Esophagus squamous epithelium (tissue), 5 donors: ENCODE measurements around the gene ITFG1. TPM values are rescaled to one million over a fixed set of nuclear protein-coding genes. Genes with fewer than 3 reads are reported as not detected.

Experiments
- DNase-seq: peaks from one replicate; lab custom pipeline; 2025; lab: John Stamatoyannopoulos, UW
- H3K27ac ChIP-seq, 4 donors: fragments of 200-600 bp; sonication (generic); one replicate each; pipeline ENCODE4 v1.5.1; 2016 to 2019; ENCODE audit warnings: mild to moderate bottlenecking in 1 of 4
- H3K27me3 ChIP-seq, 4 donors: fragments of 200-600 bp; sonication (generic); 1 replicate in 3 of 4; 2 replicates in 1 of 4; pipeline versions ENCODE4 v1.5.1 to v1.6.0; 2017 to 2021; ENCODE audit warnings: antibody characterized with exemption in 1 of 4
- H3K36me3 ChIP-seq, 3 donors: fragments of 200-600 bp; sonication (generic); one replicate each; pipeline ENCODE4 v1.5.1; 2016 to 2019
- H3K4me1 ChIP-seq, 3 donors: fragments of 200-600 bp; sonication (generic); one replicate each; pipeline ENCODE4 v1.5.1; 2017 to 2019
- H3K4me3 ChIP-seq, 4 donors: fragments of 200-600 bp; sonication (generic); 1 replicate in 3 of 4; 2 replicates in 1 of 4; pipeline ENCODE4 v1.5.1; 2016 to 2019; ENCODE audit warnings: mild to moderate bottlenecking in 2 of 4, moderate library complexity in 1 of 4
- H3K9me3 ChIP-seq, 3 donors: fragments of 200-600 bp; sonication (generic); one replicate each; pipeline ENCODE4 v1.5.1; 2016 to 2019
- CTCF ChIP-seq, 6 experiments: fragments of 450-650 bp in 4 of 6; fragments of 200-600 bp in 2 of 6; sonication (generic) in 2 of 6; IDR thresholded peaks; one replicate each; pipeline ENCODE4 v1.5.1; 2016 to 2019; ENCODE audit warnings: antibody characterized with exemption in 6 of 6, mild to moderate bottlenecking in 4 of 6, moderate library complexity in 4 of 6
- POLR2A ChIP-seq, 4 donors: fragments of 450-650 bp; IDR thresholded peaks; one replicate each; pipeline ENCODE4 v1.6.1; 2017; ENCODE audit warnings: antibody characterized with exemption in 4 of 4, mild to moderate bottlenecking in 4 of 4, moderate library complexity in 3 of 4
- WGBS, 2 donors: methylation state at CpG; one replicate each; pipeline ENCODE4 v1.1.5; 2018; 5-methylcytosine and 5-hydroxymethylcytosine counted together
- intact Hi-C: fragments of 100-400 bp; cut with DNase I; formaldehyde crosslinking; loops from one replicate; pipeline ENCODE4 v1.15.0; 2022
- total RNA-seq, 4 donors: library from RNA; depleted of rRNA; stranded (reverse); fragments of >200 nt; gene quantifications; one replicate each; pipeline ENCODE4 v1.1.0, GENCODE V29; 2016
- donor health status: DM: yes; HTN: yes; CAD: no.

ITFG1 gene
- total RNA-seq, 4 donors from 2014 or later: 16.1 to 31.9 (median 26.4) TPM

- H3K27me3 ChIP-seq: no peaks in the 10 kb centered on the region
- intact Hi-C loops: no loop called here
- H3K4me3 ChIP-seq: no peak overlapping the region
- H3K36me3 ChIP-seq: peaks cover 0 to 30% (median 0%) of the 10 kb centered on the region in 3 donors
- 71 to 74% methylated on average over 8 of the region's 8 CpGs for WGBS, 2 donors
- TF ChIP-seq CTCF (IDR thresholded peaks at IDR 0.05) (no peak), POLR2A (IDR thresholded peaks at IDR 0.05) (no peak)
- H3K4me1 ChIP-seq: no peaks in the 10 kb centered on the region
- H3K9me3 ChIP-seq: no peaks in the 10 kb centered on the region
- DNase-seq: no peak
- H3K27ac ChIP-seq: no peak overlapping the region
These were observed 148.9 kb downstream of the ITFG1 start for GRCh38 chr16:47311738-47312505.

GRCh38 chr16:47310792-47311211 is 150.1 kb downstream of the ITFG1 start:
- WGBS, 2 donors: 77 to 92% methylated on average over 1 of the region's 1 CpG
- Histone ChIP-seq H3K36me3 (peaks cover 0 to 30% (median 0%) of the 10 kb centered on the region in 3 donors), H3K9me3 (no peaks in the 10 kb centered on the region), H3K4me1 (no peaks in the 10 kb centered on the region), H3K4me3 (no peak overlapping the region), H3K27me3 (no peaks in the 10 kb centered on the region), H3K27ac (no peak overlapping the region)
- no peak for TF ChIP-seq CTCF (IDR thresholded peaks at IDR 0.05)
- no peak for TF ChIP-seq POLR2A (IDR thresholded peaks at IDR 0.05)
- intact Hi-C loops: no loop called here
- no peak for DNase-seq

- 74 to 76% methylated on average over 4 of the region's 4 CpGs for WGBS, 2 donors
- H3K4me3 ChIP-seq: no peak overlapping the region
- intact Hi-C loops: no loop called here
- H3K27me3 ChIP-seq: no peaks in the 10 kb centered on the region
- DNase-seq: no peak
- peaks cover 0 to 30% (median 0%) of the 10 kb centered on the region in 3 donors for H3K36me3 ChIP-seq
- no peaks in the 10 kb centered on the region for H3K9me3 ChIP-seq
- no peak for TF ChIP-seq POLR2A (IDR thresholded peaks at IDR 0.05)
- TF ChIP-seq CTCF (IDR thresholded peaks at IDR 0.05): no peak
- H3K4me1 ChIP-seq: no peaks in the 10 kb centered on the region
- no peak overlapping the region for H3K27ac ChIP-seq
These were observed 151.1 kb downstream of the ITFG1 start for GRCh38 chr16:47309581-47310312.

GRCh38 chr16:47308601-47309000 is 152.3 kb downstream of the ITFG1 start:
- WGBS, 2 donors: 69 to 77% methylated on average over 3 of the region's 3 CpGs
- H3K27me3 ChIP-seq: no peaks in the 10 kb centered on the region
- H3K27ac ChIP-seq: no peak overlapping the region
- TF ChIP-seq CTCF (IDR thresholded peaks at IDR 0.05) (no peak), POLR2A (IDR thresholded peaks at IDR 0.05) (no peak)
- intact Hi-C loops: no loop called here
- no peaks in the 10 kb centered on the region for H3K9me3 ChIP-seq
- H3K4me3 ChIP-seq: no peak overlapping the region
- no peaks in the 10 kb centered on the region for H3K4me1 ChIP-seq
- DNase-seq: no peak
- peaks cover 0 to 30% (median 0%) of the 10 kb centered on the region in 3 donors for H3K36me3 ChIP-seq

GRCh38 chr16:47304563-47304962 is 156.3 kb downstream of the ITFG1 start:
- intact Hi-C loops: no loop called here
- H3K27me3 ChIP-seq: no peaks in the 10 kb centered on the region
- TF ChIP-seq POLR2A (IDR thresholded peaks at IDR 0.05): no peak
- TF ChIP-seq CTCF (IDR thresholded peaks at IDR 0.05): no peak
- H3K4me3 ChIP-seq: no peak overlapping the region
- no peaks in the 10 kb centered on the region for H3K9me3 ChIP-seq
- H3K36me3 ChIP-seq: peaks cover 0 to 25% (median 0%) of the 10 kb centered on the region in 3 donors
- 86 to 95% methylated on average over 1 of the region's 1 CpG for WGBS, 2 donors
- no peaks in the 10 kb centered on the region for H3K4me1 ChIP-seq
- no peak overlapping the region for H3K27ac ChIP-seq
- no peak for DNase-seq
